AG04449 (cell line): Measurements from ENCODE around the gene STARD5.
A peak's percentile ranks its signal among the peaks of the same experiment; 100 is the strongest.
"Not testable (repeated sequence)": the region's sequence is repeated elsewhere in the genome, so short reads cannot be mapped to it uniquely, and the experiment has no call there.

Experiments used
- CTCF ChIA-PET: fragments of 350-600 bp; formaldehyde crosslinking; extraction: SDS; loops from one replicate; lab custom pipeline; 2021; ENCODE audit warnings: antibody characterized with exemption; lab: Yijun Ruan, JAX
- POLR2A ChIA-PET: fragments of 400-600, 350-600 bp; formaldehyde crosslinking; extraction: SDS; loops from one replicate; lab custom pipeline; 2020; ENCODE audit warnings: antibody characterized with exemption, inconsistent platforms; lab: Yijun Ruan, JAX
- DNase-seq: peaks from one replicate; pipeline ENCODE4 v3.0.0-alpha.2; 2010; ENCODE audit warnings: low read depth, low spot score
- H3K4me3 ChIP-seq: 2 replicates; pipeline ENCODE4 v1.5.1; 2011; ENCODE audit warnings: low read depth, mild to moderate bottlenecking, control low read depth, low read length
- CTCF ChIP-seq: IDR thresholded peaks from one replicate; pipeline ENCODE4 v1.5.1; 2011; ENCODE audit warnings: mild to moderate bottlenecking, moderate library complexity, low read length, control low read depth, inconsistent platforms; ENCODE audit not compliant: insufficient read depth; ENCODE audit errors: missing control alignments

Gene STARD5

DNA sequence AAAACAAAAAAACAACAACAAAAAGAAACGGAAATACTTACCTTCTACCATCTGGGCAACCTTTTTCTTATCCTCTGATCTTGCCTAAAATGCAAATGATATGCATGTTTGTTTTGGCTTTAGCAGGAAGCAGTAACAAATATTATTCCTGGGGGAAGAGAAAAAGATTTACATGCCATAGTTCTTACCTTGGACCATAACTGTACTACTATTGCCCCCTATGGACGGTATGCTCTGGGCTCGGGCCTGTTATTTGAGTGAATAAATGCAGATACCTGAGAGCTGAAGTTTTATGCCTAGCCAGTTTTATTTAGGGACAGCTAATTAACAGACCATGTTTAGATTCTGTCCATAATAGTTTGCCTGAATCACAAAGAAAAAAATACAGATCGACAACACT, 12.6 kb upstream of the STARD5 start:
- DNase-seq, result no peak
- ChIA-PET CTCF (interaction anchor here (0.7 to 6.1 kb wide), 13 partner anchors 8 to 181 kb away, joined by 3 to 51 read pairs (median 5); no protein-coding TSS in a partner anchor), POLR2A (no interaction called here)
- H3K4me3 ChIP-seq, result no peak overlapping the region
- TF ChIP-seq CTCF, result peak; percentile 37

DNA sequence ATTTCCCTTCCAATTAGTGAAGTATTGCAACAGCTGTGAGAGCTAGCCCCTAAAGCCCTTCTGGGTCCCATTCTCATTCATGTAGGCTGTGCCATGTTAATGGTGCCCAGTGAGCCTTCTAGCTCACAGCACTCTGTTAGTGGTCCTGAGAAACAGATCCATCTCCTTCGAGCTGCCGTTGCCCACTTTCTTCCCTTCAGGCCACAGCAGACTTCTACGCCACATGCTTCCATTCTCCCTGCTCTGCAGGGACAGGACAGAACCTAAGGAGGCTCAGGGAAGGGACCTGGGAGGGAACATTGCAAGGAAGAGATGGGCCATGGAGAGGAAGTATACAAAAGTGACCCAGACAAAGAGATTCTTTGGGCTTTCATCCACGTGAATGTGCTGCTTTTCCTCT, 11.7 kb upstream of the STARD5 start:
- CTCF ChIA-PET, result interaction anchor here (1.2 to 6.1 kb wide), 9 partner anchors 7 to 70 kb away, joined by 3 to 51 read pairs (median 8); no protein-coding TSS in a partner anchor

DNA sequence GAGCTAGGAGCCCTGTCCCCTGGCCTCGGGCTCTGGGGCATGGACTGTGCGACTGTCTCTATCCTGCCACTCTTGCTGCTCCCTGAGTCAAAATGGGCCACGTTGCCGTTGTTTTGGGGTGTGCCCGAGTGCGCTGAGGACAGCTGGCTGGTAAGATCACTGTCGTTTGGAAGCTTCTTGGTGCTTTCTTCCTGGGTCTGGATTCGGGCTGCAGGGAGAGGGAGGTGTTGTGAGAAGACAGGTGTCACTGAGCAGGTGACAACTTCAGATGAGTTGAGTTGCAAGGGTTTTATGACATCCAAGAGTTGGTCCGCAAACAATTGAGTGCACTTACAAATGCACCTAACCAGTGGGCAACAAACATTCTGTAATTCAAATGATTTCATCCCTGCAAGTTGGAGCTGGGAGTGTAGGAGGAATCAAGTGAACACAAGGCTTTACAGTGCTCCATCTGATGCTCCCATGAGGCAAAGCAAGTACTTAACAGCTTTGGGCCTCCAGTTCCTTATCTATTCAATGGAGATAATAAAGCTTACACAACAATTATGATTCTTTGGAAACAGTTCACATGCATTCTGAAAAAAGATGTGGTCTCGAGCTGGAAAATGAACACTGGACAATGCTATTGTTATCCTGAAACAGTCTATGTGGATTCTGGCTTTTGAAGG, 11.0 kb upstream of the STARD5 start:
- ChIA-PET CTCF (interaction anchor here (1.2 to 6.1 kb wide), 6 partner anchors 28 to 69 kb away, joined by 3 to 51 read pairs (median 9); no protein-coding TSS in a partner anchor), POLR2A (interaction anchor here (1.6 kb wide), 1 partner anchor 11 kb away, joined by 3 read pairs; the partner anchor contains the start of gene STARD5)
- no peak for DNase-seq
- H3K4me3 ChIP-seq, result no peak overlapping the region
- TF ChIP-seq CTCF, result no peak

More for the DNA sequence above, 11.7 kb upstream of the STARD5 start:
- no peak overlapping the region for H3K4me3 ChIP-seq
- no peak for TF ChIP-seq CTCF
- POLR2A ChIA-PET, result interaction anchor here (1.6 kb wide), 1 partner anchor 11 kb away, joined by 3 read pairs; the partner anchor contains the start of gene STARD5
- no peak for DNase-seq

GRCh38 chr15:81333363-81333762, 9.4 kb upstream of the STARD5 start:
- H3K4me3 ChIP-seq, result no peak overlapping the region
- POLR2A ChIA-PET, result no interaction called here
- no peak for TF ChIP-seq CTCF
- DNase-seq, result no peak
- CTCF ChIA-PET, result interaction anchor here (3.4 kb wide), 1 partner anchor 67 kb away, joined by 11 read pairs; no protein-coding TSS in a partner anchor

DNA sequence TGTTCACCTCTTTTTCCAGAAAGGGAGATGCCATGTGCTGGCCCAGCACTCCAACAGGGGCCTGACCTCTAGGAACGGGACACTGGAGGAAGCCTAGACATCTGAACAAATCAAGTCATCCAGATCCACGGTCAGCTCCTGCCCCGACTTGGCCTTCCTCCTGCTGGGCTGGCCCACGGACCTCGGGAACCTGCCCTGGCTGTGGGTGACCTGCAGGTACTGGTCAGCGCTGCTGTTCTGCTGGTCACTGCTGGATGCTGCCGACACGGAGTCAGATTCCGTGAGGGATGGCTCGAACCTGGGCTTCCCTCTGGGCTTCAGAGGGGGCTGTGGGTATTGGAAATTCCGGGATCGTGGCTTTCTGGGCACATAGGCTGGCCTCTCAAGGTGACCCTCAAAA, 8.4 kb upstream of the STARD5 start:
- TF ChIP-seq CTCF, result no peak
- H3K4me3 ChIP-seq, result no peak overlapping the region
- POLR2A ChIA-PET, result no interaction called here
- no peak for DNase-seq
- CTCF ChIA-PET, result interaction anchor here (1.4 to 3.4 kb wide), 3 partner anchors 11 to 66 kb away, joined by 4 to 11 read pairs (median 5); no protein-coding TSS in a partner anchor

DNA sequence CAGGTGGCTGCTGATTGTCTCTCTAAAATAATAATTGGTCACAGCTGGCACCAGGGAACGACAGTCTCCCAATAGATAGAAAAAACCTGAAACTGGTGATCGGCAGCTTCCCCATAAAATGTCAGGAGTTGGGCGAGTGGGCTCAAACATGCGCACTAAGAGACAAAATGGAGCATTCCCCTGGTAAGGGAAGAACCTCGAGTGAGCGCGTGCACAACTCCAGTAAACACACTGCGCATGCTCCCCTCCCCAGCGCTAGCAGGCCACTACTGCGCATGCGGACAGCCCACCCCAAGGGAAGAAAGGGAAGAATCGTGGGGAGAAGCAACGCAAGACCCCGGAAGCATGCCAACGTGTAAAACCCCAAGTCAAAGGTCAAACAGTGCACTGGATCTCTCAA, 7.7 kb upstream of the STARD5 start:
- no peak overlapping the region for H3K4me3 ChIP-seq
- DNase-seq, result no peak
- TF ChIP-seq CTCF, result no peak
- ChIA-PET CTCF (interaction anchor here (1.4 to 3.4 kb wide), 4 partner anchors 10 to 65 kb away, joined by 4 to 14 read pairs (median 8); no protein-coding TSS in a partner anchor), POLR2A (interaction anchor here (0.8 kb wide), 1 partner anchor 19 kb away, joined by 3 read pairs; no protein-coding TSS in a partner anchor)

GRCh38 chr15:81331141-81331540, 7.2 kb upstream of the STARD5 start:
- ChIA-PET POLR2A (interaction anchor here (0.8 kb wide), 1 partner anchor 18 kb away, joined by 3 read pairs; no protein-coding TSS in a partner anchor), CTCF (interaction anchor here (1.4 to 3.4 kb wide), 4 partner anchors 10 to 65 kb away, joined by 4 to 14 read pairs (median 8); no protein-coding TSS in a partner anchor)
- DNase-seq, H3K4me3 ChIP-seq: not testable (repeated sequence)
